ENCODE data around the gene C6orf62.

DNA sequence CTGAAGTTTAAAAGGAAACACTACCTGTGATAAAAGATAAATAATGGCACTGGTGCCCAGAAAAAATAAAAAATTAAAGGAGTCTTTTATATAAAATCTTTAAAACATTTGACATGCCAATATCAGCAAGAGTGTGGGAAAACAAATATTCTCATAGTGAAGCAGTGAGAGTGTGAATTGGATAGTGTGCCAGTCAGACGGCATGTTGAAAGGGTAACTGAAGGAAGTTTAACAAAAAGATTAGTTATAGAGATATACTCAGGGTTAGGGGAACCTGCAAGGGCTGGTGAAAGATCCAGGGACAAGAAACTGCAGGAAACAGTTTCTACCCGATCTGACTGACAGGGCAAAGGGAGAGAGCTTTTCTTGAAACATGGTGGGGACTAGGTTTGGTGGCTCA, 33.5 kb upstream of the C6orf62 start:
- TF ChIP-seq, protein P1, sequence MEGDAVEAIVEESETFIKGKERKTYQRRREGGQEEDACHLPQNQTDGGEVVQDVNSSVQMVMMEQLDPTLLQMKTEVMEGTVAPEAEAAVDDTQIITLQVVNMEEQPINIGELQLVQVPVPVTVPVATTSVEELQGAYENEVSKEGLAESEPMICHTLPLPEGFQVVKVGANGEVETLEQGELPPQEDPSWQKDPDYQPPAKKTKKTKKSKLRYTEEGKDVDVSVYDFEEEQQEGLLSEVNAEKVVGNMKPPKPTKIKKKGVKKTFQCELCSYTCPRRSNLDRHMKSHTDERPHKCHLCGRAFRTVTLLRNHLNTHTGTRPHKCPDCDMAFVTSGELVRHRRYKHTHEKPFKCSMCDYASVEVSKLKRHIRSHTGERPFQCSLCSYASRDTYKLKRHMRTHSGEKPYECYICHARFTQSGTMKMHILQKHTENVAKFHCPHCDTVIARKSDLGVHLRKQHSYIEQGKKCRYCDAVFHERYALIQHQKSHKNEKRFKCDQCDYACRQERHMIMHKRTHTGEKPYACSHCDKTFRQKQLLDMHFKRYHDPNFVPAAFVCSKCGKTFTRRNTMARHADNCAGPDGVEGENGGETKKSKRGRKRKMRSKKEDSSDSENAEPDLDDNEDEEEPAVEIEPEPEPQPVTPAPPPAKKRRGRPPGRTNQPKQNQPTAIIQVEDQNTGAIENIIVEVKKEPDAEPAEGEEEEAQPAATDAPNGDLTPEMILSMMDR (tag by site-specific recombination; IDR thresholded peaks at IDR 0.05): no peak
- TF ChIP-seq ZNF292 (tag by site-specific recombination; IDR thresholded peaks at IDR 0.05; ENCODE audit: borderline replicate concordance, low read depth) (no peak), ZNF658 (tag by site-specific recombination; IDR thresholded peaks at IDR 0.05) (no peak), ZNF132 (tag by site-specific recombination; IDR thresholded peaks at IDR 0.05; ENCODE audit: borderline replicate concordance) (no peak), BCL11A (tag by site-specific recombination; IDR thresholded peaks at IDR 0.05; ENCODE audit: low read depth) (no peak), ZNF324 (tag by site-specific recombination; IDR thresholded peaks at IDR 0.05) (no peak), ZBTB17 (tag by site-specific recombination; IDR thresholded peaks at IDR 0.05) (no peak)
- TF ChIP-seq, protein P2, sequence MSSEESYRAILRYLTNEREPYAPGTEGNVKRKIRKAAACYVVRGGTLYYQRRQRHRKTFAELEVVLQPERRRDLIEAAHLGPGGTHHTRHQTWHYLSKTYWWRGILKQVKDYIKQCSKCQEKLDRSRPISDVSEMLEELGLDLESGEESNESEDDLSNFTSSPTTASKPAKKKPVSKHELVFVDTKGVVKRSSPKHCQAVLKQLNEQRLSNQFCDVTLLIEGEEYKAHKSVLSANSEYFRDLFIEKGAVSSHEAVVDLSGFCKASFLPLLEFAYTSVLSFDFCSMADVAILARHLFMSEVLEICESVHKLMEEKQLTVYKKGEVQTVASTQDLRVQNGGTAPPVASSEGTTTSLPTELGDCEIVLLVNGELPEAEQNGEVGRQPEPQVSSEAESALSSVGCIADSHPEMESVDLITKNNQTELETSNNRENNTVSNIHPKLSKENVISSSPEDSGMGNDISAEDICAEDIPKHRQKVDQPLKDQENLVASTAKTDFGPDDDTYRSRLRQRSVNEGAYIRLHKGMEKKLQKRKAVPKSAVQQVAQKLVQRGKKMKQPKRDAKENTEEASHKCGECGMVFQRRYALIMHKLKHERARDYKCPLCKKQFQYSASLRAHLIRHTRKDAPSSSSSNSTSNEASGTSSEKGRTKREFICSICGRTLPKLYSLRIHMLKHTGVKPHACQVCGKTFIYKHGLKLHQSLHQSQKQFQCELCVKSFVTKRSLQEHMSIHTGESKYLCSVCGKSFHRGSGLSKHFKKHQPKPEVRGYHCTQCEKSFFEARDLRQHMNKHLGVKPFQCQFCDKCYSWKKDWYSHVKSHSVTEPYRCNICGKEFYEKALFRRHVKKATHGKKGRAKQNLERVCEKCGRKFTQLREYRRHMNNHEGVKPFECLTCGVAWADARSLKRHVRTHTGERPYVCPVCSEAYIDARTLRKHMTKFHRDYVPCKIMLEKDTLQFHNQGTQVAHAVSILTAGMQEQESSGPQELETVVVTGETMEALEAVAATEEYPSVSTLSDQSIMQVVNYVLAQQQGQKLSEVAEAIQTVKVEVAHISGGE (tag by site-specific recombination; conservative IDR thresholded peaks at IDR 0.05; ENCODE audit: low read depth): no peak
- TF ChIP-seq, protein P3, sequence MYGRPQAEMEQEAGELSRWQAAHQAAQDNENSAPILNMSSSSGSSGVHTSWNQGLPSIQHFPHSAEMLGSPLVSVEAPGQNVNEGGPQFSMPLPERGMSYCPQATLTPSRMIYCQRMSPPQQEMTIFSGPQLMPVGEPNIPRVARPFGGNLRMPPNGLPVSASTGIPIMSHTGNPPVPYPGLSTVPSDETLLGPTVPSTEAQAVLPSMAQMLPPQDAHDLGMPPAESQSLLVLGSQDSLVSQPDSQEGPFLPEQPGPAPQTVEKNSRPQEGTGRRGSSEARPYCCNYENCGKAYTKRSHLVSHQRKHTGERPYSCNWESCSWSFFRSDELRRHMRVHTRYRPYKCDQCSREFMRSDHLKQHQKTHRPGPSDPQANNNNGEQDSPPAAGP (tag by site-specific recombination; IDR thresholded peaks at IDR 0.05): no peak

All from HEK293 (cell line).